SU-DHL-6 (cell line): ENCODE data around the gene SLC17A5.
A peak's percentile ranks its signal among the peaks of the same experiment; 100 is the strongest.

Source experiments
- H2AFZ ChIP-seq: fragments of 200-600 bp; sonication (generic); 2 replicates; pipeline ENCODE4 v1.6.1; 2014; ENCODE audit warnings: low read depth, mild to moderate bottlenecking, moderate library complexity, mixed read lengths, antibody characterized with exemption, low read length; ENCODE audit not compliant: severe bottlenecking
- H3F3A ChIP-seq: fragments of 200-600 bp; shearing (Covaris generic); 2 replicates; pipeline ENCODE4 v1.6.0; 2016; ENCODE audit warnings: antibody characterized with exemption, mild to moderate bottlenecking; ENCODE audit not compliant: insufficient read depth
- H3K27ac ChIP-seq: fragments of 200-600 bp; sonication (generic); 2 replicates; pipeline ENCODE4 v1.5.1; 2016; ENCODE audit warnings: low read depth, mild to moderate bottlenecking, low read length, moderate library complexity, mixed read lengths
- H3K27me3 ChIP-seq: fragments of 200-600 bp; sonication (generic), shearing (Covaris generic); 2 replicates; pipeline ENCODE4 v1.6.0; 2014; ENCODE audit warnings: mild to moderate bottlenecking, low read length
- H3K36me3 ChIP-seq: fragments of 200-600 bp; sonication (generic); 2 replicates; pipeline ENCODE4 v1.6.1; 2014; ENCODE audit warnings: mild to moderate bottlenecking, low read length, mixed read lengths
- H3K4me2 ChIP-seq: fragments of 300-600, 200-600 bp; shearing (Covaris generic), sonication (generic); 2 replicates; pipeline ENCODE4 v1.6.0; 2014; ENCODE audit warnings: low read length, low read depth, mild to moderate bottlenecking; ENCODE audit not compliant: poor library complexity, severe bottlenecking
- H3K4me3 ChIP-seq: fragments of 200-600 bp; sonication (generic); 2 replicates; pipeline ENCODE4 v1.5.1; 2014; ENCODE audit warnings: antibody characterized with exemption, low read length, mild to moderate bottlenecking, mixed read lengths; ENCODE audit not compliant: insufficient read depth, poor library complexity, severe bottlenecking
- H3K79me2 ChIP-seq: fragments of 200-600 bp; sonication (generic); 2 replicates; pipeline ENCODE4 v1.6.1; 2014; ENCODE audit warnings: mild to moderate bottlenecking, low read length, moderate library complexity; ENCODE audit not compliant: insufficient read depth
- H3K9ac ChIP-seq: fragments of 200-600 bp; sonication (generic); 2 replicates; pipeline ENCODE4 v1.7.0; 2014; ENCODE audit warnings: mild to moderate bottlenecking, low read length
- H3K9me2 ChIP-seq: fragments of 200-600 bp; sonication (generic); replicated peaks from 2 replicates; pipeline ENCODE4 v1.6.1; 2014; ENCODE audit warnings: low read length; ENCODE audit not compliant: insufficient read depth
- H3K9me3 ChIP-seq: fragments of 200-600 bp; sonication (generic); 2 replicates; pipeline ENCODE4 v1.6.1; 2014; ENCODE audit warnings: low read length, mixed read lengths; ENCODE audit not compliant: insufficient read depth
- H4K20me1 ChIP-seq: fragments of 200-600 bp; sonication (generic); 2 replicates; pipeline ENCODE4 v1.6.1; 2014; ENCODE audit warnings: low read depth, mild to moderate bottlenecking, antibody characterized with exemption, low read length, moderate library complexity, mixed read lengths
- EZH2phosphoT487 ChIP-seq: fragments of 200-600 bp; sonication (generic), shearing (Covaris generic); conservative IDR thresholded peaks from 2 replicates; pipeline ENCODE4 v1.6.1; 2018; ENCODE audit warnings: mild to moderate bottlenecking, antibody characterized with exemption, low read length, moderate library complexity, mixed read lengths
- TF ChIP-seq, protein P1 (sequence below): fragments of 200-600 bp; sonication (generic); IDR thresholded peaks from one replicate; pipeline ENCODE4 v1.5.1; 2017; ENCODE audit warnings: antibody characterized with exemption, mild to moderate bottlenecking, low read length, moderate library complexity; ENCODE audit not compliant: insufficient read depth, poor library complexity, severe bottlenecking

Gene SLC17A5

DNA sequence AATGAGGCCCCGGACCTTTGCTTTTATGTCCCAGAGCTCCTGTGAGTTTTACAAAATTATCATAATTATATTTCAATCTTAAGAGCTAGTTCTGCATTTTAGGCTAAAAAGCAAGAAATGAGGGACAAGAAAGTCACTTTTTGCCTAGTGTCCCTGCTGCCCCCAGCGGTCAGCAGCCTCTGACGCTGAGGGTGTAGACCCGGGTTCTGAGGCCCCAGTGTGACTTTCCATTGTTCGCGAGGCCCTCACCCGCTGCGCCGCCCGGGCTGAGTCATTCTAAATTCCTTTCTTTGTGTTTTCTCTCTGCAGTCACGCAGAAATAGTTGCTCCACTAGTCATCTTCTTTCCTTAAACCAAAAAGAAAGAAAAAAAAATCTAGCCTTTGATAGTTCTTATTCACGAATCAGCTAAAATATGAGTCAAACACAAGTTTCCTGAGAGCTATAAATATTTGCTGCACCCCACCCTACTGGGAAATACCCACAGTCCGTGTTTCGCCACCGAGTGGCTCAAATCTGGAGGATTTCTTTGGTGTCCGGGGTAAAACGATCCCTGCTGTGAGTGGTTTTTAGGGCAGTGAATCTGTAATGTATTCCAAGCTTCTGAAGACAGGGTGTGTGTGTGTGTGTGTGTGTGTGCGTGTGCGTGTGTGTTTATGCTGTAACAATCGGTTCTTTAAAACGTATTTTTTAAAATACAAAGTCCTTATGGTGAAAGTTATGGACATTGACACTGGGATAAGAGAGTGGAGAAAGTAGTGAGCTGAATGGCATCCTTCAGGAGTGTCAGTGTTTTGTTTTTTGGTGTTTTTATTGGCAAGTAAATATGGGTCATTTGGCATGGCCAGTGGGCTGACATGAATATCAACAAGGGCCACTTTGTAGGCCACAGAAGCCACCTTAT, 73.3 kb downstream of the SLC17A5 start:
- H3K27ac ChIP-seq, result no peak overlapping the region
- peaks cover 7% of the 10 kb centered on the region; the same call in 1 of the 2 replicates for H3F3A ChIP-seq
- no peaks in the 10 kb centered on the region for H3K27me3 ChIP-seq
- H3K36me3 ChIP-seq, result no peaks in the 10 kb centered on the region
- H3K4me2 ChIP-seq, result peak overlapping the region; percentile 39
- H3K9ac ChIP-seq, result peak overlapping the region; percentile 20; the same call in 1 of the 2 replicates
- H3K4me3 ChIP-seq, result no peak overlapping the region
- H3K9me2 ChIP-seq, result no peaks in the 10 kb centered on the region
- TF ChIP-seq, protein P1, sequence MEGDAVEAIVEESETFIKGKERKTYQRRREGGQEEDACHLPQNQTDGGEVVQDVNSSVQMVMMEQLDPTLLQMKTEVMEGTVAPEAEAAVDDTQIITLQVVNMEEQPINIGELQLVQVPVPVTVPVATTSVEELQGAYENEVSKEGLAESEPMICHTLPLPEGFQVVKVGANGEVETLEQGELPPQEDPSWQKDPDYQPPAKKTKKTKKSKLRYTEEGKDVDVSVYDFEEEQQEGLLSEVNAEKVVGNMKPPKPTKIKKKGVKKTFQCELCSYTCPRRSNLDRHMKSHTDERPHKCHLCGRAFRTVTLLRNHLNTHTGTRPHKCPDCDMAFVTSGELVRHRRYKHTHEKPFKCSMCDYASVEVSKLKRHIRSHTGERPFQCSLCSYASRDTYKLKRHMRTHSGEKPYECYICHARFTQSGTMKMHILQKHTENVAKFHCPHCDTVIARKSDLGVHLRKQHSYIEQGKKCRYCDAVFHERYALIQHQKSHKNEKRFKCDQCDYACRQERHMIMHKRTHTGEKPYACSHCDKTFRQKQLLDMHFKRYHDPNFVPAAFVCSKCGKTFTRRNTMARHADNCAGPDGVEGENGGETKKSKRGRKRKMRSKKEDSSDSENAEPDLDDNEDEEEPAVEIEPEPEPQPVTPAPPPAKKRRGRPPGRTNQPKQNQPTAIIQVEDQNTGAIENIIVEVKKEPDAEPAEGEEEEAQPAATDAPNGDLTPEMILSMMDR, result no peak
- TF ChIP-seq EZH2phosphoT487, result no peak
- no peaks in the 10 kb centered on the region for H3K9me3 ChIP-seq
- no peaks in the 10 kb centered on the region for H4K20me1 ChIP-seq
- H2AFZ ChIP-seq, result peak overlapping the region; percentile 59
- H3K79me2 ChIP-seq, result no peaks in the 10 kb centered on the region

DNA sequence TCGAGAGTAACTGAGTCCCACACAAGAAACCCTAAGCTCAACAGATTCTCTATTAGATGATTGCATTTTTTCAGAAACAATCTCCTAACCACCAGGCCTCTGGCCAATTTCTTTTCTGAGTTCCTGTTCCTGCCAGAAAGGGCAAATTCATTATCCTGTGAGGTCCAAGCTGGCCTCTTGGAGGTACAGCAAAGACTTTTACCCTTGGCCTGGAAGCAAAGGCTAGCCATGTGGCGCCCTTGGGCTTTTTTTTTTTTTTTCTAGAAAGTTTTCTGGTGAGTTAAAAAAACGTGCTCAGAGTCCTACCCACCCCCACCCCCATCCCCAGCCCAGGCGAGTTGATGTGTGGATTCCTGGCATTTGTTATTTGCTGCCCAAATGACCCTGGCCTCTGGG, 73.9 kb downstream of the SLC17A5 start:
- Histone ChIP-seq H3K4me3 (no peak overlapping the region), H3K27me3 (no peaks in the 10 kb centered on the region), H3K27ac (no peak overlapping the region), H4K20me1 (no peaks in the 10 kb centered on the region), H3K36me3 (no peaks in the 10 kb centered on the region), H3K9ac (peak overlapping the region; percentile 20; the same call in 1 of the 2 replicates), H3K9me2 (no peaks in the 10 kb centered on the region), H2AFZ (peak overlapping the region; percentile 59), H3K9me3 (no peaks in the 10 kb centered on the region), H3F3A (peaks cover 7% of the 10 kb centered on the region; the same call in 1 of the 2 replicates), H3K4me2 (peak overlapping the region; percentile 39), H3K79me2 (no peaks in the 10 kb centered on the region)
- TF ChIP-seq, protein P1, result no peak
- no peak for TF ChIP-seq EZH2phosphoT487

DNA sequence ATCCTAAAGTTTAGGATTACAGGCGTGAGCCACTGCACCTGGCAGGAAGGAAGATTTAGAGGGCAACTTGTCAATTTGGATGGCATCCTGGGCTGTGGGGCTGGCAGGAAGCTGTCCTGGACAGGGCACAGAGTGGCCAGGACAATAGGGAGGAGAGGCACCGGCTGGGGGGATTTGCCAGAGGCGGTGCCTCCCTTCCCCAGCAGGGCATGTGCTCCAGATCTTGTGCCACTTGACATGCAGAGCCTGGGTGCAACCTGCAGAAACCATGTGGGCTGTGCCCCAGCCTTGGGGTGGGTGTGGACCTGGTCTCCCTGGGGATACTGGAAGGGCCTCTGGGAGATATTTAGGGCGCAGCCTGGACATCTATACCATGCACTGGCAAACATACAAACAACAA, 74.4 kb downstream of the SLC17A5 start:
- no peak overlapping the region for H3K4me3 ChIP-seq
- H3K9me3 ChIP-seq, result no peaks in the 10 kb centered on the region
- H3K9ac ChIP-seq, result no peak overlapping the region
- no peaks in the 10 kb centered on the region for H4K20me1 ChIP-seq
- H3K79me2 ChIP-seq, result no peaks in the 10 kb centered on the region
- no peak overlapping the region for H2AFZ ChIP-seq
- H3K9me2 ChIP-seq, result no peaks in the 10 kb centered on the region
- H3K4me2 ChIP-seq, result no peak overlapping the region
- no peak overlapping the region for H3K27ac ChIP-seq
- H3K36me3 ChIP-seq, result no peaks in the 10 kb centered on the region
- no peak for TF ChIP-seq EZH2phosphoT487
- TF ChIP-seq, protein P1, result no peak
- no peaks in the 10 kb centered on the region for H3K27me3 ChIP-seq
- peaks cover 7% of the 10 kb centered on the region; the same call in 1 of the 2 replicates for H3F3A ChIP-seq
